Activated naive CD4-positive, alpha-beta T cell treated with Interleukin-2 at 50 U/mL for 16 hours (primary cell): ENCODE data around the gene CDK9.
"Not testable (repeated sequence)": the region's sequence is repeated elsewhere in the genome, so short reads cannot be mapped to it uniquely, and the experiment has no call there.

ENCODE experiments used
- DNase-seq: peaks from one replicate; pipeline ENCODE4 v3.0.0-alpha.2; 2020

Gene CDK9

DNA sequence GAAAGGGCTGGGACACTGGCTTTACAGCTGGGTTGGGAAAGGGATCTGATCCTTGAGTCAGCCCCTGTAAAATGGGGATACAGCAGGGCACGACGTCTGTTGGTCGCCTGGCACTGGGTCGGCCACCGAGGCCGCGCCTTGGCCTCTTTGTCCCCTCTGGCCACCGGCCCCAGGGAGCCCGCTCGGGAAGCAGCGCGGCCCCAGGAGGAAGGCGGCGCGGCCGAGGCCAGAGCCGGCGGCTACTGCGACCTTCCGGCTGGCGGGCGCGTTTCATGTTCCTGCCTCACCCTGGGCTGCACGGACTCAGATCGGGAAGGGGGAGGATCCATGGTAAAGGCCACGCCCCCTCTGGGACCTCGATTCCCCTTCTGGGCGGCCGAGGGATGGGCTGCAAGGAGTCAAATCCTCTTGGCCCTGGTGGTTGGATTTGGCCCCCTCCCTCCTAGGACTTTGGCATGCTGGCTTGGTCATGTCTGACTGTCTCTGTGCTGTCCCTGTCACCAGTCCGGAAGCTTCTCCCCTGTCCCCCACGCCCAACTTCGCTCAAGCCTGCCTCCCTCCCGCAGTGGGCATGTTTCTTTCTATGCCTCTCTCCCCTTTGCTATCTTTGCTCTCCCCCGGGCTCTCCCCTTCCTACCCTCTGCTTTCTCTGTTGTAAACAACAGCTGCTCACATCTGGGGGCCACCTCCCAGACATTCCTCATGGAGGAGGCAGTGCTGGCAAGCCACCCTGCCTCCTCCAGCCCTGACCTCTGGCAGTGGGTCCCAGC, 42.6 kb downstream of the CDK9 start:
- no peak for DNase-seq

- DNase-seq: no peak
Measured at GRCh38 chr9:127829205-127829906, 43.5 kb downstream of the CDK9 start.

DNA sequence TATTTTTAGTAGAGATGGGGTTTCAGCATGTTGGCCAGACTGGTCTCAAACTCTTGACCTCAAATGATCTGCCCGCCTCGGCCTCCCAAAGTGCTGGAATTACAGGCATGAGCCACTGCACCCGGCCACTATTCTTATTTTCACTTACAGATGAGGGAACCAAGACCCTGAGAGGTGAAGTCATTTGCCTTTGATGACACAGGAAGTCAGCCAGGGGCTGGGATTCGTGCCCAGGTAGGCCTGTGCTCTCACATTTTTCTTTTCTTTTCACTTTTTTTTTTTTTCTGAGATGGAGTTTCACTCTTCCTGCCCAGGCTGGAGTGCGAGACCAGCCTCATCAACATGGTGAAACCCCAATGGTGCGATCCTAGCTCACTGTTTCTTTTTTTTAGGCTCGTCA, 46.4 kb downstream of the CDK9 start:
- DNase-seq: no peak

DNA sequence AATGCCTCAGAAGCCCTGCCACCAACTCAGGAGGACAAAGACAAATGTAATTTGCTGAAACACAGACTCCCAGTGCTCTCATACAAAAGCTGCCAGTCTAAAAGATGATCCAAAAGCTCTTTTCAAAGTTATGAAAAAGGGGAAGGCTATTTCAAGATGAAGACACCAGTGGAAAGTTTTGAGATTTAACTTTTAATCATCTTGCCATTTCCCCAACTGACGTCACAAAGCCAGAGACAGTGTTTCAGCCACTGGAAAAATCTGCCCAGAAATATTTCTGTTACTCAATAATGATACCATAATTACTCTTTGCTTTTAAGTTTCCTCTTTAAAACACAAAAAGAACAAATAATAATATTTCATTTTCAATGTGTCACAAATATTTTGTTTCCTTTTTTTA, 47.7 kb downstream of the CDK9 start:
- no peak for DNase-seq

DNA sequence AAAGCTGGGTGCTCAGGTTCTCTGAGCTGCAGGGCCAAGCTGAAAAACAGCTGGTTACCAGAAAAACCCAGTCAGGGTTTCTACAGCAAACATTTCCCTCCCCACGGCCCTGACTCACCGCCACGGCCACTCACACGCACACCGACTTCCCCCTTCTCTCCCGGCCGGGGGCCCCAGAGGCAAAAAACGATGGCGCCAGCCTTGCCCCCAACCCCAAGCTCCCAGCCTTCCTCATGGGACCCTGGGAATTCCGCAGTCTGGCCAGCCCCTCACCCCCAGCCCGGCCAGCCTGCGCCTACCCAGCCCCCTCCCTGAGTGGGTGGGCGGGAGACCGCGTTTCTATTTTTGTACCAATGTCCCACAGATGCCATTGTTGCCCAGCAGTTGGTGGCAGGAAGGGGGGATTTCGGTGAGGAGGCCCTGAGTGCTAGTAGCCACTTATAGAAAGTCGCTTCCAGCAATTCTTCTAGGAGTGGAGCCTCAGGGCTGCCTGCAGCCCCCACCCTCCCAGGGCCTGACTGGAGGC, 50.2 kb downstream of the CDK9 start:
- no peak for DNase-seq

DNA sequence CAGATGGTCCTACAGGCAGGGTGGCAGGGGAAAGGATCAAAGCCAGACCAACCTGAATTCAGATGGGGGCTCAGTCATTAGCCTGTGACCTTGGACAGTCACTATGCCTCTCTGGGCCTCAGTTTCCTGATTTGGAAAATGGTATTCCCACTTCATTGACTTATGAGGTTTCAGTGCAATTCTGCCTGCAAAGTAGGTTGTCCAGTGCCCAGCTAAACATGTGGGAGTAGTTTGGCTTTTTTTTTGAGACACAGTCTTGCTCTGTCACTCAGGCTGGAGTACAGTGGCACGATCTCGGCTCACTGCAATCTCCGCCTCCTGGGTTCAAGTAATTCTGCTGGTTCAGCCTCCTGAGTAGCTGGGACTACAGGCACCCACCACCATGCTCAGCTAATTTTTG, 50.7 kb downstream of the CDK9 start:
- not testable (repeated sequence) for DNase-seq

DNA sequence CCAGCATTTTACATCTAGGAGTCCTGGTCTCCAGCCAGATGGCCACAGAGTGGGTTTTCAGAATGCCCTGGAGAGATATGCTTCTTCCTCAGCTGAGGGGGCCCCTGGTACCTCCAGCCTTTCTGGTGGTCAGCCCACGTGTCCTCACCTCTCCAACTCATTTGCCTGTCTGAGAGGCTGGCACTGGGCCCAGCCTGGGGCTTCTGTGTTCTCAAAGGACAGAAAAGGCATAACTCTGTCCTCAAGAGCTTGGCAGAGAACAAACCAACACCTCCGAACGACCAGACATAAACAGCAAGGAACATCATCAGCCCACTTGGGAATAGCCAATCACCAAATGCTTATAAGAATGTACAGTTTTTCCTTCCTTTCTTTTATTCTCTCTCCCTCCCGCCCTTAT, 51.5 kb downstream of the CDK9 start:
- DNase-seq: no peak

GRCh38 chr9:127838375-127839078, 52.7 kb downstream of the CDK9 start:
- no peak for DNase-seq
